Astrocyte (in vitro differentiated cells and primary cell): Measurements from ENCODE around the gene SLC6A11. TPM values are rescaled to one million over a fixed set of nuclear protein-coding genes. Genes with fewer than 3 reads are reported as not detected.

Experiments used
- DNase-seq: peaks from one replicate; pipeline ENCODE4 v3.0.0-alpha.2; 2010; ENCODE audit warnings: low read depth
- FAIRE-seq: peaks from 2 replicates; lab custom pipeline; 2011; peaks lifted over from hg19 to GRCh38; lab: Jason Lieb, UNC
- H2AFZ ChIP-seq: 2 replicates; pipeline ENCODE4 v1.6.0; 2012; ENCODE audit warnings: low read depth, low read length, inconsistent platforms
- H3K27ac ChIP-seq: 2 replicates; pipeline ENCODE4 v1.5.1; 2011; ENCODE audit warnings: low read depth, low read length, inconsistent platforms
- H3K27me3 ChIP-seq: 2 replicates; pipeline ENCODE4 v1.6.0; 2011; ENCODE audit warnings: low read length, inconsistent platforms; ENCODE audit not compliant: insufficient read depth
- H3K36me3 ChIP-seq: 2 replicates; pipeline ENCODE4 v1.5.1; 2011; ENCODE audit warnings: low read length, inconsistent platforms; ENCODE audit not compliant: insufficient read depth
- H3K4me1 ChIP-seq: 2 replicates; pipeline ENCODE4 v1.5.1; 2011; ENCODE audit warnings: low read length, inconsistent platforms; ENCODE audit not compliant: insufficient read depth
- H3K4me2 ChIP-seq: 2 replicates; pipeline ENCODE4 v1.6.0; 2012; ENCODE audit warnings: low read length, inconsistent platforms
- H3K4me3 ChIP-seq: 2 replicates; pipeline ENCODE4 v1.5.1; 2011; ENCODE audit warnings: low read depth, mild to moderate bottlenecking, low read length, inconsistent platforms; ENCODE audit not compliant: insufficient read depth
- H3K79me2 ChIP-seq: 2 replicates; pipeline ENCODE4 v1.6.0; 2012; ENCODE audit warnings: mild to moderate bottlenecking, low read length, inconsistent platforms; ENCODE audit not compliant: insufficient read depth
- H3K9ac ChIP-seq: 2 replicates; pipeline ENCODE4 v1.6.0; 2012; ENCODE audit warnings: mild to moderate bottlenecking, low read length, inconsistent platforms
- H3K9me3 ChIP-seq: 2 replicates; pipeline ENCODE4 v1.5.1; 2012; ENCODE audit warnings: low read depth, mild to moderate bottlenecking, low read length, inconsistent platforms; ENCODE audit not compliant: insufficient read depth
- H4K20me1 ChIP-seq: 2 replicates; pipeline ENCODE4 v1.6.0; 2012; ENCODE audit warnings: low read length, inconsistent platforms; ENCODE audit not compliant: insufficient read depth
- H3K27ac Mint-ChIP-seq: one replicate; pipeline ENCODE4 v1.8.0; 2021; ENCODE audit warnings: mild to moderate bottlenecking, mixed read lengths; ENCODE audit not compliant: unreplicated experiment
- H3K27me3 Mint-ChIP-seq: one replicate; pipeline ENCODE4 v1.8.0; 2021; ENCODE audit warnings: low read depth, mixed read lengths; ENCODE audit not compliant: unreplicated experiment
- H3K36me3 Mint-ChIP-seq: one replicate; pipeline ENCODE4 v1.8.0; 2021; ENCODE audit warnings: low read depth, mixed read lengths; ENCODE audit not compliant: unreplicated experiment
- H3K4me1 Mint-ChIP-seq: one replicate; pipeline ENCODE4 v1.8.0; 2021; ENCODE audit warnings: low read depth, mixed read lengths; ENCODE audit not compliant: unreplicated experiment
- H3K4me3 Mint-ChIP-seq: one replicate; pipeline ENCODE4 v1.8.0; 2021; ENCODE audit warnings: mild to moderate bottlenecking, moderate library complexity, mixed read lengths; ENCODE audit not compliant: unreplicated experiment
- H3K9me3 Mint-ChIP-seq: one replicate; pipeline ENCODE4 v1.8.0; 2021; ENCODE audit warnings: mild to moderate bottlenecking, mixed read lengths; ENCODE audit not compliant: unreplicated experiment
- EZH2 ChIP-seq: IDR thresholded peaks from 2 replicates; pipeline ENCODE4 v1.6.1; 2012; ENCODE audit warnings: mild to moderate bottlenecking, low read length, inconsistent platforms; ENCODE audit not compliant: insufficient read depth
- total RNA-seq: library from RNA; stranded (reverse); gene quantifications from 2 replicates; pipeline ENCODE4 v1.2.1, GENCODE V29; 2021
- TF ChIP-seq, protein P1 (sequence below): IDR thresholded peaks from 2 replicates; pipeline ENCODE4 v1.5.1; 2011; ENCODE audit warnings: low read depth, mild to moderate bottlenecking, inconsistent platforms, low read length, moderate library complexity; ENCODE audit not compliant: insufficient read depth

SLC6A11 gene
- total RNA-seq, 1 donor from 2014 or later, result 0.34 TPM

- Mint-ChIP-seq H3K9me3 (peaks cover 7% of the 10 kb centered on the region), H3K4me1 (peaks cover 2% of the 10 kb centered on the region), H3K27me3 (peaks cover 60% of the 10 kb centered on the region), H3K4me3 (no peak overlapping the region), H3K36me3 (no peaks in the 10 kb centered on the region), H3K27ac (no peak overlapping the region)
- Histone ChIP-seq H3K27ac (no peak overlapping the region), H3K9ac (no peak overlapping the region), H3K79me2 (no peaks in the 10 kb centered on the region), H3K27me3 (peaks cover 15% of the 10 kb centered on the region), H3K4me1 (no peaks in the 10 kb centered on the region), H3K36me3 (no peaks in the 10 kb centered on the region), H3K9me3 (no peaks in the 10 kb centered on the region), H4K20me1 (no peaks in the 10 kb centered on the region), H3K4me3 (no peak overlapping the region), H3K4me2 (no peak overlapping the region), H2AFZ (no peak overlapping the region)
- TF ChIP-seq, protein P1, sequence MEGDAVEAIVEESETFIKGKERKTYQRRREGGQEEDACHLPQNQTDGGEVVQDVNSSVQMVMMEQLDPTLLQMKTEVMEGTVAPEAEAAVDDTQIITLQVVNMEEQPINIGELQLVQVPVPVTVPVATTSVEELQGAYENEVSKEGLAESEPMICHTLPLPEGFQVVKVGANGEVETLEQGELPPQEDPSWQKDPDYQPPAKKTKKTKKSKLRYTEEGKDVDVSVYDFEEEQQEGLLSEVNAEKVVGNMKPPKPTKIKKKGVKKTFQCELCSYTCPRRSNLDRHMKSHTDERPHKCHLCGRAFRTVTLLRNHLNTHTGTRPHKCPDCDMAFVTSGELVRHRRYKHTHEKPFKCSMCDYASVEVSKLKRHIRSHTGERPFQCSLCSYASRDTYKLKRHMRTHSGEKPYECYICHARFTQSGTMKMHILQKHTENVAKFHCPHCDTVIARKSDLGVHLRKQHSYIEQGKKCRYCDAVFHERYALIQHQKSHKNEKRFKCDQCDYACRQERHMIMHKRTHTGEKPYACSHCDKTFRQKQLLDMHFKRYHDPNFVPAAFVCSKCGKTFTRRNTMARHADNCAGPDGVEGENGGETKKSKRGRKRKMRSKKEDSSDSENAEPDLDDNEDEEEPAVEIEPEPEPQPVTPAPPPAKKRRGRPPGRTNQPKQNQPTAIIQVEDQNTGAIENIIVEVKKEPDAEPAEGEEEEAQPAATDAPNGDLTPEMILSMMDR, result no peak
- no peak for TF ChIP-seq EZH2
- no peak for FAIRE-seq
- no peak for DNase-seq
These were observed 103.6 kb downstream of the SLC6A11 start for GRCh38 chr3:10919636-10920035.

DNA sequence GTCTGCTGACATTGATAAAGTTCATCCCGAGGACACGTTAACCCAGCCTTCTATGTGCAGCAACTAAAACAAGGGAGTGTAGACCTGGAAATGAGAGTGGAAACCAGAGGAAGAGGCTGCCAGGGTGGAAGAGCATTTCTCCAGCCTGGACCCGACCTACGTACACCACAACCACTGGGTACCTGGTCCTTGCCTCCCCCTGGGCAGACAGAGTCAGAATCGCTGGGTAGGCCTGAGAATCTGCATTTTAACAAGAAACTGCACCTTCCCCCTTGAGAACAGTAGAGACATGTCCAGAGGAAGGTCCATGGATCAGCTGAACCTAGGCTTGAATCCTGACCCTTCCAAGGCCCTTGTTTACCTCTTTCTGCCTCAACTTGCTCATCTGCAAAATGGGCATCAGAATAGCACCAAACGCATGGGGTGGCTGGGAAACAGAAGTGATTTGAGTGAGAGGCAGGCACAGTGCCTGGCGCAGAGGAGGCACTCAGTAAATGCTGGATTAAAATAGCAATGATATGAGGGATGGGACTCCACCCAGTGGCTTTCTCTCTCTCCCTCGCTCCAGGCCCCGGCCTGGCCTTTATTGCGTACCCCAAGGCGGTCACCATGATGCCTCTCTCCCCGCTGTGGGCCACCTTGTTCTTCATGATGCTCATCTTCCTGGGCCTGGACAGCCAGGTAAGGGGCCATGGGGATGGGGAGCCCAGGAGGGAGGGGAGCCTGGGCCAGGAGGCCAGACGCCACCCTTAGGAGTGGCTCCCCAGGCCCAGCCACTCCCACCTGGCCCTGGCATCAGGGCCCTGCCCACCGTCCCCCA lies 109.6 kb downstream of the SLC6A11 start:
- Histone ChIP-seq H3K36me3 (no peaks in the 10 kb centered on the region), H3K4me2 (no peak overlapping the region), H3K79me2 (no peaks in the 10 kb centered on the region), H3K27me3 (peaks cover 10% of the 10 kb centered on the region), H3K9me3 (no peaks in the 10 kb centered on the region), H3K27ac (no peak overlapping the region), H3K4me1 (peaks cover 8% of the 10 kb centered on the region), H2AFZ (no peak overlapping the region), H4K20me1 (no peaks in the 10 kb centered on the region), H3K9ac (no peak overlapping the region), H3K4me3 (no peak overlapping the region)
- Mint-ChIP-seq H3K9me3 (peaks cover 3% of the 10 kb centered on the region), H3K4me3 (no peak overlapping the region), H3K27me3 (peaks cover 54% of the 10 kb centered on the region), H3K36me3 (no peaks in the 10 kb centered on the region), H3K27ac (no peak overlapping the region), H3K4me1 (no peaks in the 10 kb centered on the region)
- TF ChIP-seq EZH2, result no peak
- TF ChIP-seq, protein P1, result no peak
- FAIRE-seq, result no peak
- DNase-seq, result no peak

GRCh38 chr3:10926256-10926810 lies 110.3 kb downstream of the SLC6A11 start:
- FAIRE-seq, result no peak

More at GRCh38 chr3:10926256-10926810, 110.3 kb downstream of the SLC6A11 start:
- Histone ChIP-seq H3K79me2 (no peaks in the 10 kb centered on the region), H3K9ac (no peak overlapping the region), H3K36me3 (no peaks in the 10 kb centered on the region), H3K4me1 (peaks cover 8% of the 10 kb centered on the region), H3K9me3 (no peaks in the 10 kb centered on the region), H2AFZ (no peak overlapping the region), H3K27ac (no peak overlapping the region), H3K4me3 (no peak overlapping the region), H3K27me3 (peaks cover 5% of the 10 kb centered on the region), H3K4me2 (peak overlapping the region; percentile 22), H4K20me1 (no peaks in the 10 kb centered on the region)
- no peak for DNase-seq
- H3K4me3 Mint-ChIP-seq, result no peak overlapping the region
- H3K4me1 Mint-ChIP-seq, result no peaks in the 10 kb centered on the region
- H3K36me3 Mint-ChIP-seq, result no peaks in the 10 kb centered on the region
- peaks cover 3% of the 10 kb centered on the region for H3K9me3 Mint-ChIP-seq
- no peak for TF ChIP-seq EZH2
- TF ChIP-seq, protein P1, result no peak
- H3K27me3 Mint-ChIP-seq, result peaks cover 53% of the 10 kb centered on the region
- H3K27ac Mint-ChIP-seq, result no peak overlapping the region
